Lower leg skin (tissue), 3 donors: ENCODE data around the gene COX7A2.

ENCODE experiments used
- POLR2A ChIP-seq, 2 donors: fragments of 450-650 bp; IDR thresholded peaks; one replicate each; pipeline ENCODE4 v1.6.1; 2016 to 2017; ENCODE audit warnings: antibody characterized with exemption in 2 of 2, mild to moderate bottlenecking in 1 of 2, moderate library complexity in 1 of 2
- TF ChIP-seq, protein P1 (sequence below), 3 donors: fragments of 450-650 bp; IDR thresholded peaks; one replicate each; pipeline ENCODE4 v1.5.1; 2016; ENCODE audit warnings: antibody characterized with exemption in 3 of 3, mild to moderate bottlenecking in 3 of 3, moderate library complexity in 2 of 3

DNA sequence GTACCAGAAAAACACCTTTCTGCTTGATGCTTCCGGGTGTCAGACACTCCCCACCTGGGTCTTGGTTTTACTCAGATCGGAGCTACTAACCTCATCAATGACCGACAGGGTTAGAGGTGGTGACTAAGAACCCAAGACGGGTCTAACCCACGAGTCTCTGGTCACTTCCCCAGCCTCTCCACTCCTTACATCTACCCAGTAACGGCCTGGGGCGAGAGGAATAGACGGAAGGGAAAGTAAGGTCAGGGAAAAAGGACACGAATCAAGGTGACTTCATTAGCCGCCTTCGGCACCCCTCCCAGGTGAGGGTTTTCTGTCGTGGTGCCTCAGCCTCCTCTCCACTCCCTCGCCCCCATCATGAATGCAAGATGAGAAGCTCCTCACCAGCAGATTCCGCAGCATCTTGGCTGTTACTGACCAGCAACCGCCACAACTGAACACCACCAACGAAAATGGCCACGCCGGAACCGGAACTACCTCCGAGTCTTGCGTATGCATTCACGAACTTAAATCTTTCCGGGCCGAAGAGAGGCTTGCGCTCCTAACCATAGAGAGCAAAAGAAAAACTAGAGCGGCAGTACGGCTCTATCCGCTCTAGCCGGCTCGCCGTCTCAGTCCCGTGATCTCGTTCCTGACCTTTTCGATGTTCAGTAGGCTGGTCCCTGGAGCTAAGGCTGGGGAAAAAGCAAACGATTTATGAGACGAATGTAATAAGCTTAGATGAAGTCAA lies at the start of gene COX7A2:
- TF ChIP-seq, protein P1, sequence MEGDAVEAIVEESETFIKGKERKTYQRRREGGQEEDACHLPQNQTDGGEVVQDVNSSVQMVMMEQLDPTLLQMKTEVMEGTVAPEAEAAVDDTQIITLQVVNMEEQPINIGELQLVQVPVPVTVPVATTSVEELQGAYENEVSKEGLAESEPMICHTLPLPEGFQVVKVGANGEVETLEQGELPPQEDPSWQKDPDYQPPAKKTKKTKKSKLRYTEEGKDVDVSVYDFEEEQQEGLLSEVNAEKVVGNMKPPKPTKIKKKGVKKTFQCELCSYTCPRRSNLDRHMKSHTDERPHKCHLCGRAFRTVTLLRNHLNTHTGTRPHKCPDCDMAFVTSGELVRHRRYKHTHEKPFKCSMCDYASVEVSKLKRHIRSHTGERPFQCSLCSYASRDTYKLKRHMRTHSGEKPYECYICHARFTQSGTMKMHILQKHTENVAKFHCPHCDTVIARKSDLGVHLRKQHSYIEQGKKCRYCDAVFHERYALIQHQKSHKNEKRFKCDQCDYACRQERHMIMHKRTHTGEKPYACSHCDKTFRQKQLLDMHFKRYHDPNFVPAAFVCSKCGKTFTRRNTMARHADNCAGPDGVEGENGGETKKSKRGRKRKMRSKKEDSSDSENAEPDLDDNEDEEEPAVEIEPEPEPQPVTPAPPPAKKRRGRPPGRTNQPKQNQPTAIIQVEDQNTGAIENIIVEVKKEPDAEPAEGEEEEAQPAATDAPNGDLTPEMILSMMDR (IDR thresholded peaks at IDR 0.05) = no peak
- peak in 1 of 2 donors; percentile 83 for TF ChIP-seq POLR2A (IDR thresholded peaks at IDR 0.05)
